ENCODE data around the gene DOCK10.

Gene DOCK10

DNA sequence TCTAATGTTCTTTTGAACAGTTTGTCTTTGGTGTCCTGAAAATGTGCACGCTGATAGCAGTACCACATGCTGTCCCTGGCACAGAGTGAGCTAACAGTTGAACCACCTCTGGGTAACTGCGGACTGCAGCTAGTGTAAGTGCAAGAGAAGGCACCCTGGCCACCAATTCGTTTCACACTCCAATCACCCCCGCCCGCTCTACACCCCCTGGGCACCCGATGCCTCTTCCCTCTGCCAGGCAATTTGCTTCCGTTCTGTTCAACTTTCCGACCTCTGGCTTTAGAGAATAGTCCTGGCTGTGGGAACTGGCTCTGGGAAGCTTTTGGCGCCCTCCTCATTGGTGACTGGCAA is 1.4 kb downstream of the DOCK10 start:
- peak; percentile 26 to 56 for DNase-seq

DNA sequence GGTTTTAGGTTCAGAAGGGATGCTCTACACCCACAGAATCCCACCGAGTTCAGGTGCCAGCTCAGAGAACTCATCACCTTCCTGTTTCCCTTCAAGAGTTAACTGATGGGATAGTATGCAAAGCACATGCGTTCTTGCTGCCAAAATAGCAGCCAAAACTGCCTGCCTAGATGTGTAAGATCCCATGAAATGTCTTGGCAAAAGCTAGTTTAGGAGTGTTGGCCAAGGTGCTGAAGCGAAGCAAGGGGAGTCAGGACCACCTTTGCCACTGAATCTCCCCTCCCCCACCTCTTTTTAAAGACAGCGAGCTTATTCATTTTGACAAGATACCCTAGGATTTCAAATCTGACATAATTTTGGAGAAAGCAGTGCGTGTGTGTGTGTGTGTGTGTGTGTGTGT is 2.1 kb downstream of the DOCK10 start:
- DNase-seq: no peak

DNA sequence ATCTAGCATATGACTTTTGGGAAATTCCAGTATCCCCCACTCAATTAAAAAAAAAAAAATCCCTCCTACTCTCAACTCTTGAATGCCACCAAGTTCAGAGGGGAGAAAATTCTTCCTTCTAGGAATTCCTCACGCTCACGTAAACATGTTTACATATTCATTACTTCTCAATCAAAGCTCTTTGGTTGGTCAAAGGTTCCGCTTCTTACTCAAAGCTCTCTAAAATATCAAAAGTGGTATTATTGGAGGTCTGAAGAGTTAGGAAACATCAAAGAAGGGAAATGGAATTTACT is 4.1 kb downstream of the DOCK10 start:
- DNase-seq: no peak

DNA sequence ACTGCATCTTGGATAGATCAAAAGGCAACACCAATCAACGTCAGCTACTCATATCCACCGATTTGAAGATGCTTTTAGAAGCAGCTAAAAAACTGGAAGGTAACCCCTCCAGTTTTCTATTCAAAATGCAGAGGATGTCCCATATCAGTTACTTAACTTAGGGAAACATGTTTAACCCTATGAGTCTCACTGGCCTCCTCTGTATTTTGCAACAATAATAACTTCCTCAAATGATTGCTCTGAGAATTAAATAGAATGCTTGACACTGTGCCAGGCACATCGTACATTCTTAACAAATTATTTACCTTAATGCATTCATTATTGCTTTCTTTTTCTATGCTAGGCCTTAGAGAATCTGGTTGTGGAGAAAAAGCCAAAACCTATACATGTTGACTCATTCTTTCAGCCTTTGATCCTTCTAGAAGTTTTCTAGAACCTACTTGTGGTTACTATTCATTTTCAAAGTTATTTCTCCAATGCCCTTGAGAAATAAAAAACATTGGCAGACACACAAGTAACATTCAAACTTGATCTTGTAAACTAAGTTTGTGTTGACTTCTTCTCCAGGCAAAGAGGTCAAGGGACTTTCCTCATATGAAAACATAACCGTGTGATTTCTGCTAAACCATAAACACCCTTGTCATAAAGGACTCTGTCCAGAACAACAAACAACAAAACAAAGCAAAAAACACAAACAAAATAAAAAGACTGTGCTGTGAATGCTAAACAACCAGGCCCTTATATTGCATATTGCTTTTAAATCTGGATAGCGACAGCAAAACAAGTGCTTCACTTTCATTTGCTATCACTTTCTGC is 4.6 kb downstream of the DOCK10 start:
- peak in 1 of 2 donors; percentile 64 for DNase-seq

DNA sequence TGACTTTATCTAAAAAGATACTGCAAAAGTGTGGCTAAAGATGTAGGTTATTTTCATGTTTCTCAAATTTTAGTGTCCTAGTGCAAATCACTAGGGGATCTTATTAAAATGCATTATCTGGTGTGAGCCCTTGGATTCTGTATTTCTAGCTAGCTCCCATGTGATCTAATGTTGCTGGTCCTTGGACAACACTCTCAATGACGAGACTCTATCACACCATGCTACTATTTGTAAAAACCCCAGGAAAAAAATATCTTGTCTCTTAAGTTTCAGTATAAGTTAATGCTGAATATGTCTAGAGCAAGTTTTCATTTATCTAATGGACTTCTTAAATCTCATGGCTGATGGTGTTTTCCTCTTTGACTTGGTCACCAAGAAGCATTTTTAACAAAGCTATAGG is 5.8 kb downstream of the DOCK10 start:
- DNase-seq: no peak

DNA sequence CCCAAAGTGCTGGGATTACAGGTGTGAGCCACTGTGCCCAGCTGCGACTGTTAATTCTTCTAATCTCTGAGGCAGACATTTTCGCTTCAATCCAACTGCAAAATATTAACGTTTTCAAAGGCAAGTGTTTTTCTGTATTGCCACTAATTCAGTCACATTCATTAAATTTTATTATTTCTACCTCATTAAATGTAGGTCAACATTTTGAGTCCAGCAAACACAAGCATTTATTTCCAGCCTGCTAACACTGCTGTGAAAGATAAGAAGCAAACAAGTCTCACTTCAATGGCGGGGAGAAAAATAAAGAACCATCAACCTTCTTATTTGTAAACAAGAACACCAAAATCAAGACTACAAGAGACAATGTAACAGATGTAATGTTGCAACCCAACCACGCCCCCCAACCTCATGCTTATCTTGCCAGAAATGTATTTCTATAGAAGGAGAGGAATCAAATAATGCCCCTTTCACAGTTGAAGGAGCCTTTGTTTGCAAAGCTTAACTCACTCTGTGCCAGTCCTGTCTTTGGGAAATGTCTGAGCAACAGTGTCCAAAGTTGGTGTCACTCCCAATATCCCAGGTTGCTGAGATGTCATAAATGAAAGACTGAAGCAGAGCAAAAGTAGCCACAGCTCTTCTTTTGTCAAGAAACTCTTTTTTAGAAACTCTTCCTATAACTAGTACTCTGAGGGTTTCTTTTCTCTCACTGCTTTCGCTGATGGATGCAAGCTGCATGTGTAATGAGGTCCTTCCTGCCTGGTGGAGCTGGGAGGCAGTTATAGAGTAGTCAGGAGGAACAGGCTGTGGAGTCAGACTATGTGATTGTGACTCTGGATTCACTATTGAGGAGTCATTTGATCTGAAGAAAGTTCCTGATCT is 8.6 kb downstream of the DOCK10 start:
- no peak for DNase-seq

DNA sequence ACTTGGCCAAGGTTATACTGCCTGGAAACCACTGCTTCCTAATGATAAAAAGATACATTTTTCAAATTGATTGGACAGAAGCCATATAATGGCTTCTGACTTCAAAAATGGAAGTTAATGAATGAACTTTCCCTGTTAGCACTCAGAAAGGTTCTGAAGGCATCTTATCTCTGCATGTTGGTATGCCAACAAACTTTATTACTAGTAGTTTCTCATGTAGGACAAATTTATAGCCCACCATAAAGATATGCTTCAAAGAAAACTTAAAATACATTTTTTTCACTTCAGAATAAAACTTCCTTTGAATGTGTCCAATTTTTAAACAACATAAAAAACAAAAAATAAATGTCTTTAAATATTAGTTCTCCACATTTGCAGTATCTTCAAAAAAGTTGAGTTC is 10.0 kb downstream of the DOCK10 start:
- no peak for DNase-seq

DNA sequence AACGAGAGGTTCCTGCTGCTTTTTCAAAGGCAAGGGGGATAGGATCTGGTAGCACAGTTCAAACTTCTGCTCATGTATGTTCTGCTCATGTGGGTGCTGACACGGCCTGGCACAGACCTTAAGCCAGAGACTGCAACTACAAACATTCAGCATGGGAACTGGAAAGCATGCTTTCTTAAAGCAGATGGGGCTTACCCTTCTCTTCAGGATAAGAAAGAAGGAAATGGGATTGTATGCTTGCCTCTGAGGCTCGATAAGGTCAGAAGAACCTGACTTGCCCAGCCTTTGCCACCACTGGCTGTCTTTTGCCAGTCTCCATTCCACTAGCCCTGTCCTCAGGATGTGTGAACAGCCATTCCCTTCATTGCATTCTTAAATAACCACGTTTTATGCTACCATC is 10.7 kb downstream of the DOCK10 start:
- no peak for DNase-seq

DNA sequence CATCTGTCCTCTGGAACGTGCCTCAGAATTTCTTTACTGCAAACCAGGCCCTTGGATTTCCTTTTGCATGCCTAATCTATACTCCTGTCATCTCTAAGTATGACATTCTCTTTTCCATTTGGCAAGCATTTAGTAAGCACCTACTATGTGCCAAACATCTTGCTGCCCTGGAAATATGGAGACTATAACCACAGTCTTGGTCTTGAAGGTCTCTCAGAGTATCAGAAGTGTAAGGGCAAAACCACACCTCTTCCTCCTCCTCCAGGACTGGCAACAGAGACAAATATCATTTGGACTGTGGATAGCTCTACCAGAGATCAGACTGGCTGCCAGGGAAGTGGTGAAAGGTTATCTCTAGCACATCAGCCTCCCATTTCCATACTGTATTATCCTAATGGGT is 11.4 kb downstream of the DOCK10 start:
- DNase-seq: no peak

DNA sequence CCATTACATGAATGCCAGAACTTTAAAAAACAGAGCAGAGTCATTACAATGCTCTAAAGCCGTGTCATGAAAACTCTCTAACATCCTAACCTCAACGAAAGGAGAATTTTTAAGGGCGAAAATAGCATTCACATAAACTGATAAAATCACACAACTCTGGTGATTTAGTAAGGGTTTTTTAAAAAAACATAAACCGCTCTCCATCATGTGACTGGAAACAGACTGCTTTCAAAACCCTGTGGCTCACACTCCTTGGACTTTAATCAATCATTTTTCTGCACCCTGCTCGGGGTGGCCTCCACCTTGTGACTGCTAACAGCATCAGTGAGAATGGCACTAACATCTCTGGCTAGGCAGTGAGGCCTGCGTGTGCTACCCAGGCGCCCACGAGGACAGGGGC is 12.1 kb downstream of the DOCK10 start:
- DNase-seq: no peak

DNA sequence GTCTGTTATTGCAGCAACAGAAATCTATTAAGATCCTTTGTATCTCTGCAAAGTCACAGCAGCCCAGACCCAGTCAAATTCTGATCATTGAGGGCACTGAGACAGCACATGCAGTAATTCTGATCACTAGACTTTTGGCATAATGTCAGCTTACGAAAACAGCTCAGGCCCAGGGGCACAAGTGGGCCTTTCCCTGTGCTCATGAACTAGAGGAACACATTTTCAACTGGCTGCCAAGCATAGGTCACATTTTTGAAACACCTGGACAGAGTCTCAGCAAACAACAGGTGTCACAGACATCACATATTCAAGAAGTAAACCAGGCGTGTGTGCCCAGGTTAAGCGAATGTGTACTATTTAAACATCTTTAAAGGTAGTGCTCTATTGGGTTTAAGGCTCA is 13.7 kb downstream of the DOCK10 start:
- no peak for DNase-seq

DNA sequence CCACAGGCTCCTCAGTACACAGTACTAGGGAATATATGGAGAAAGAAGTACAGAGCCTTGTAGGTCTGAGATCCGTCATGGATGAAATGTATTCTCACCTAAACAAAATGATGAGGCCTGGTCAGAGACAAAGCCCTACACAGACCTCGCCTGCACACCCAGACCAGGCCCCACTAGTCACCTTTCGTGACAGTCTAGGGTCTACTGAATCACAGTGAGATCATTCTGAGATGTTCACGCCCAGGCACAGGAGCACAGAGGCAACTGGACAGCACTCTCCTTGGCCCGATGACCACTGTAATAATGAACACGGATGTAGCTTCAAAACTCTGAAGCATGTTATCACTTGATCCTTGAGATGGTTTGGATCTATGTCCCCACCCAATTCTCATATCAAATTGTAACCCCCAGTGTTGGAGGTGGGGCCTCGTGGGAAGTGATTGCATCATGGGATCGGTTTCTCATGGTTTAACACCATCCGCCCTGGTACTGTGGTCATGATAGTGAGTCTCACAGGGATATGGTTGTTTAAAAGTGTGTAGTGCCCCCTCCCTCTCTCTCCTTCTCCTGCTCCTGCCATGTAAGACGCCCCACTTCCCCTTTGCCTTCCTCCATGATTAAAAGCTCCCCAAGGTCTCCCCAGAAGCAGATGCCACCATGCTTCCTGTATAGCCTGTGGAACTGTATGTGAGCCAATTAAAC is 15.1 kb downstream of the DOCK10 start:
- DNase-seq: no peak

DNA sequence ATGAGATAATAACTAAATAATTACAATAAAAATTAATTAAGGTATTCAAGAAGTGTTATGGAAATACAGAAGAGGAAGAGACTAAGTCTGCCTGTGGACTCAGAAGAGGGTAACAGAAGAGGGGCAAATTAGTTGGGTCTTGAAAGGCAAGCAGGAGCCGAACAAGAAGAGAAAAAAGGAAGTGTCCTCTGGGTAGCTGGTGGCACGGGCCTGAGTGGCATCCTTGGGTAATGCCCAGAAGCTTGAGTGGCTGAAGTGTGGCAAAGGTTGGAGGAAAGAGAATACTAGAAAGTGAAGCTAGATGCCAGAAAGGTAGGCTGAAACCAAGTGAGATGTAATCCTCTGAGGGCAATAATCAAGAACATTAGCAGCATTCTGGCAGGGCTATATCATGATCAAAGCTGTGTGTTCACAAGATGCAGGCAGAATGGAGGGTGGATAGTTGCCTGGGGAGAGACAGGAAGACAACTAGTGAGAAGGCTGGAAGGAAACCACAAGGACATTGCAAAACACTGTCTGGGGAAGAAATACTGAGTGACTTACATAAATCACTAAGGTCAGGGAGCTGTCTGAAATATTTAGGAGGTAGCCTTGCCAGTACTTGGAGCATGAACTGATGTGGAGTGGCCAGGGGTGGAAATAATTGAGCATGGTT is 16.2 kb downstream of the DOCK10 start:
- DNase-seq: no peak

DNA sequence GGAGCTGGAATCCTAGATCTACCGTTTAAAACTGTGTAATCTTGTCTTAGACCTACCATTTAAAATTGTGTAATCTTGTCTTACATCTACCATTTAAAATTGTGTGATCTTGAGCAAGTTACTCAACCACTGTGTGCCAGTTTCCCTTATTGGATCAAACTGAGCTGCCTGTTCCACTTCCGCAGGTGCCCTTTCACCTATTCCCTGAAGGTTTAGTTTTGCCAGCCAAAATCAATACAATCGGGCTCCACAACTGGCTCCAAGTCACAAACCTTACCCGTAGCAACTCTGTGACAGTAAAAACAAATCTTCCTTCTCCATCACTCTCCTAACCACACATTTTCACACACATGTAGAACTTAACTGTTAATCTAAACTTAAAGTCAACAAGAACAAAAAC is 20.1 kb downstream of the DOCK10 start:
- DNase-seq: no peak

DNA sequence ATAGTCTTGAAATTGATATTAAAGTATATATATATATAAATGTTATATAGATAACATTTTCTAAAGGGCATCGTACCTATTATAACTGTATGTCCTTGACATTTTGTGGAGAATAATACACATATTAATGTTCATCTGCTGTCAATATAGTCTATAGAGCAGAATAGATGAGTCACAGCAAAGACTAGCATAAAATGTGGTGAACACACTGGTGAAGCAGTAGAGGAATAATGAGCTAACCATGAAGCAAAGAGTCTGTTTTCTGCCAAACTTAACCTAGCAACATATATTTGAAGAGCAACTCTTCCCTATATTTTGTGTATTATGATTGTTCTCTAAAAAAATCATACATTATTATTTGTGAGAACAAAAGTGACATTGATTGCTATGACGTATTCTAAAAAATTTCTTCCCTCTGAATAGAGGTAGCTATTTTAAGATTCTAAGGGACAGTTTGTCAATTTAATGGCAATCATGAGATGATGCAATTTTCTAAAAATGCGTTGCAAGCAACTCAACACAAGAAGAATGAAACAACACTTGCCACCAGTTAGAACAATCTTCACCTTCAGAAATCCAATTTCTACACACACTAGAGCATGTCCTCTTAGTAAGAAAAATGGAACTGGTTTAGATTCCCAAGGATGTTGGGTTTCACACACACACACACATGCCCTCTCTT is 22.0 kb downstream of the DOCK10 start:
- DNase-seq: no peak

DNA sequence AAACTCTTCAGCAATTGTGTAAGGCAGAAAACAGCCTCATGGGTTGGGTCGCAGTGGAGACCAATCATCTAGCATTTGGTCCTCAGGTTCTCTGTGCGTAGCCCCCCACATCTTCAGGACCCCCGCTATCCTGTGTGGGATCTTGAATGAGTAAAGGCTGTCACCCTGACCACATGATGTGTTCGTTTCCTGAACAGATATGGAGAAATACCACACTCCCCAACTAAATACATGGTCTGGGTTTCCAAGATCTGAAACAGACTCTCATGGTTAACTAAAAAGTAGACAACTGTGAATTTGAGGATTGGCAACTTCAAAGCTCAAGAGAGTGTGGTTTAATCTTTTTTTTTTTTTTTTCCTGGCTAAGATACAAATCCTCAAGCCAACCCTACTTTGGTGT is 23.2 kb downstream of the DOCK10 start:
- no peak for DNase-seq

DNA sequence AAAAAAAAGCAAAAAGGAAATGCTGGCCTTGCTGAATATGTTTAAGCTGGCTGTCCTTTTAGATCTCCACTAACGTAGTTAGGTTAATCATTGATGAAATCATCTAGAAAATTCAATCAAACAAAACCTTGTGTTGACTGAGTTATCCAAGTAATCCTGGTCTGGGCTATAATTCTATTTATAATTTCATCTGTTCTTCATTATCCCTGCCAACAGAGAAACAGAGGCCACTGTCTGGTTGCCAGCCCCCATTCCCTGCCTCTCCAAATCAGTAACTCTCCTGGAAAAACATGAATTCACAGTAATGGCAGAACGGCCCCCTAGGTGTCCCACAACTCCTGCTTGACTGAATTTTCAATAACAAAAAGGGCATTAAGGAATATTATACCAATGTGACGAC is 24.6 kb downstream of the DOCK10 start:
- no peak for DNase-seq

DNA sequence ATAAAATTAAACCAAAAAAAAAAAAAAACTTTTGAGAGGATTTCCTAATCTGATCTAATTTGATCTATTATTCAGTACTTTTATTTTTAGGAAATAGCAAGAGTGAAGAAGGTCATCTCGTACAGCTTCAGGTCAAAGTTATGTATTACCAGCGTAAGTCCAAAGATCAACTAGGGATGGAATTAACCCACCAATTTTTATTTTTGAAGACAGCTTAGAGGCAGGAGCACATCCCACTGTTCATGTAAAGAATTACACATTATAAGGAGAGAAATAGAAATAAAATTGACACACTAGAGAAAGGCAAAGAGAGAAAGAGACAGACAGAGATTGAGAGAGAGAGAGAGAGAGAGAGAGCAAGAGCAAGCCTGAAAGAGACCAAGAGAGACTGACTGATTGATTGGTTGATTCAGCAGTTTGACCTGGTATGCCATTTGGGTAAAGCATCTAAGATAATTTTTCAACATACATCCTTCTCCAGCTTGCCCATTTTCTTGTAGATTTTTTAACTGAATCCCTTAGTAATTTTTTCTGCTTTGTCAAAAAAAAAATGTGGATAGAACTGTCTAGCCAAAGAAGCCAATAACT is 25.1 kb downstream of the DOCK10 start:
- DNase-seq: no peak

DNA sequence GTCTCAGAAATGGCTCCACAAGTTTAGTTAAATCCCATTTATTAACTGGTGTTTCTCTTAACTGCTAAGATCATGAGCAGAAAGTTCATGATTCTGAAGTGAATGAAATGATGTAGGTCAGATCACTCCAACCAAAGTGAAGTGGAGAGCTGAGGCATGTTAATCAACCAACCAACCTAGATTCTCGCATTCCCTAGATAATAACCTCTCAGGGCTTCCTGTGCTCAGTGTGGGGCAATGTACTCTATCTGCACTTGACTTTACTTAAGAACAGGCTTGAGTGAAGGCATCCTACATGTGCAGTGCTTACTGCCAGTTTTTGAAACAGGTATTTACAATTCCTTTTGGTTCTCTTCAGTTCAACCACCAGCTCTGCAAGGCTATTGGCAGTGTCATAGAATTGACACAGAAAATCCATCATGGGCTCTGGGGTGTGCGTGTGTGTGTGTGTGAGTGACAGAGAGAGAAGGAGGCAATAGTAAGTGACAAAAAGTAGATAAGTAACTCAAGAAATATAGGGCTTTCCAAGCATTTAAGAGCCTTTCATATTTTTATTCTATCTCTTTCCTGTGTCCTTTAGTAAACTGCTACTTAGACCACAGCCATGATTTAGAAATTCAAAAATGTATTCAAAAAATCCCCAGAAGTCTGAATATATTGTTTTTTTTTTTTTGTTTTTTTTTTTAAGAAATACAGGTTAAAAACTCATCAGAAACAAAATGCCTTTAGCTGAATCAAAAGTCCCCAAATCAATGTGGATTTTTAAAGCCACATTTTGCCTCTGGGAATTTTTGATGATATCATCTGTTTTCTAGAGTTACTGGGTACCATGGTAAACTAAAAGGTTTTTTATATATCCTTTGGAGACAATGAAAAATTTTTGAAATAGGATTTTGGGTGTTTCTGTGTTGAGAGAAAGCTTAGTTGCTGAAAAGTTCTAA is 28.6 kb downstream of the DOCK10 start:
- no peak for DNase-seq

DNA sequence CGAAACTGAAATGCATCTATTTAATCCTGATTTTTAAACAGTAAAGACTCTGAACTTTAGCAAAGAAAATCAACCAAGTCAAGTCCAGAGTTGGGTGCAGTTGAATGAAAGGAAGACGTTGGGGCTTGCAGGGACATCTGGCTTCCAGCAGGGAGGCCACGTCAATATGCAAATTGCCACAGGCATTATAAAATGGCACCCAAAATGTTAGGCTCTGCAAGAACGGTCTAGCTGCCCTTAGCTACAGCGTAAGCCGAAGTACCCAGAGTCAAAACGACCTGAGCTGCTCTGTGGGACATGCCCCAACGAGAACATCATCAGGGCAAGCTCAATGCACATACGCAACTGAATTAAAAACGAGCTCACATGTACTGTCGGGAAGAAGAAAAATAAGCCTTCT is 30.7 kb downstream of the DOCK10 start:
- no peak for DNase-seq

DNA sequence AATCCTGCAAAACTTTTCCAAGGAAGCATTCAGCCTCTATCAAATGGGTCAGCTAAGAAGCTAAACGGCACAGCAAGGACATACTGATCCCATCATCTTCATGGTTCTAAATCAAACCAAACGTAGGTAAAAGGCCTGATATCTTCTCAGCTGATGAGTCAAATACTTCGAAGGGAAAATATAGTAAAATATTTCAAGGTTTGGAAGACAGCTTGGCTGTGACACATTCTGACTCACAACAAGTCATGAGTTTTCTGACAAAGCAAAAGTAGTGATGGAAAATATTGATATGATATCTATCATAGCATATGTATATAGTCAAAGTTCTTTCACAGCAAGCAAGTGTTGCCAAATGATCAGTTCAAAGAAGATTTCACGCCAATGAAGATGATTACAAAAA is 31.5 kb downstream of the DOCK10 start:
- DNase-seq: no peak
